Measurements from ENCODE around the gene OCA2.

- TF ChIP-seq CTCF (conservative IDR thresholded peaks at IDR 0.05; ENCODE audit: low read depth, low read length), result no peak
- no peak for TF ChIP-seq EZH2 (IDR thresholded peaks at IDR 0.05; ENCODE audit: borderline replicate concordance, low read depth, low read length, poor library complexity, severe bottlenecking)
Measured at GRCh38 chr15:28105793-28106192, 6.7 kb upstream of the OCA2 start.
